ENCODE data around the gene KIFC3. TPM values are rescaled to one million over a fixed set of nuclear protein-coding genes. Genes with fewer than 3 reads are reported as not detected.

KIFC3 gene
- total RNA-seq, 2 experiments from 2014 or later: not detected

DNA sequence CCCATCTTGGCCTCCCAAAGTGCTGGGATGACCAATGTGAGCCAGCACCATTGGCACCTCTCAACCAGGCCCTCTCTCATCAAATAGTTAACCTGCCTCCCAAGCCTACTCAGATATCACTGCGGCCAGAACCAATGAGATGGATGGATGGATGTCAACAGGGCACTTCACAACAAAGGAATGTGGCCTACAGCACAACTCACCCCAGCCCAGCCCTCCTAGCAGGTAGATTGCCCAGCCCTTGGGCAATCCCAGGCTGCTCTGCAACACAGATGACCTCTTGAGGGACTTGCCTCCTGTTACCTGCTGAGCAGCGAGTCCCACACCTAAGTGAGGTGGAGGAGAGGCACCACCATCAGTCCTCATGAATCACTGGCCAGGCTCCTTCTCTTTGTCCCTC lies 22.6 kb upstream of the KIFC3 start:
- H3K27me3 Mint-ChIP-seq: no peaks in the 10 kb centered on the region
- Histone ChIP-seq H3K27me3 (ENCODE audit: control insufficient read depth in 1 of 2, insufficient read depth in 2 of 2, low read length in 2 of 2) (peaks cover 0 to 5% of the 10 kb centered on the region in 2 experiments), H3K9me3 (ENCODE audit: control insufficient read depth in 1 of 2, insufficient read depth in 1 of 2, low read length in 2 of 2) (no peaks in the 10 kb centered on the region), H3K27ac (ENCODE audit: low read depth in 1 of 2, low read length in 2 of 2) (no peak overlapping the region), H3K4me1 (ENCODE audit: insufficient read depth, low read length) (no peaks in the 10 kb centered on the region), H3K36me3 (ENCODE audit: insufficient read depth, low read length) (no peaks in the 10 kb centered on the region), H3K4me3 (ENCODE audit: low read length) (no peak overlapping the region)
- TF ChIP-seq, protein P1, sequence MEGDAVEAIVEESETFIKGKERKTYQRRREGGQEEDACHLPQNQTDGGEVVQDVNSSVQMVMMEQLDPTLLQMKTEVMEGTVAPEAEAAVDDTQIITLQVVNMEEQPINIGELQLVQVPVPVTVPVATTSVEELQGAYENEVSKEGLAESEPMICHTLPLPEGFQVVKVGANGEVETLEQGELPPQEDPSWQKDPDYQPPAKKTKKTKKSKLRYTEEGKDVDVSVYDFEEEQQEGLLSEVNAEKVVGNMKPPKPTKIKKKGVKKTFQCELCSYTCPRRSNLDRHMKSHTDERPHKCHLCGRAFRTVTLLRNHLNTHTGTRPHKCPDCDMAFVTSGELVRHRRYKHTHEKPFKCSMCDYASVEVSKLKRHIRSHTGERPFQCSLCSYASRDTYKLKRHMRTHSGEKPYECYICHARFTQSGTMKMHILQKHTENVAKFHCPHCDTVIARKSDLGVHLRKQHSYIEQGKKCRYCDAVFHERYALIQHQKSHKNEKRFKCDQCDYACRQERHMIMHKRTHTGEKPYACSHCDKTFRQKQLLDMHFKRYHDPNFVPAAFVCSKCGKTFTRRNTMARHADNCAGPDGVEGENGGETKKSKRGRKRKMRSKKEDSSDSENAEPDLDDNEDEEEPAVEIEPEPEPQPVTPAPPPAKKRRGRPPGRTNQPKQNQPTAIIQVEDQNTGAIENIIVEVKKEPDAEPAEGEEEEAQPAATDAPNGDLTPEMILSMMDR (IDR thresholded peaks at IDR 0.05): no peak
- POLR2A ChIA-PET: no interaction called here
- H3K4me1 Mint-ChIP-seq (ENCODE audit: low read depth): no peaks in the 10 kb centered on the region
- DNase-seq (no peak), ATAC-seq (ENCODE audit: poor library complexity) (no peak)
- no peak overlapping the region for H3K27ac Mint-ChIP-seq
- H3K36me3 Mint-ChIP-seq (ENCODE audit: low read depth): no peaks in the 10 kb centered on the region
- CTCF ChIA-PET: no interaction called here
- H3K4me3 Mint-ChIP-seq: no peak overlapping the region
- no peaks in the 10 kb centered on the region for H3K9me3 Mint-ChIP-seq
- intact Hi-C loops (cut with DNase I, micrococcal nuclease): no loop called here

DNA sequence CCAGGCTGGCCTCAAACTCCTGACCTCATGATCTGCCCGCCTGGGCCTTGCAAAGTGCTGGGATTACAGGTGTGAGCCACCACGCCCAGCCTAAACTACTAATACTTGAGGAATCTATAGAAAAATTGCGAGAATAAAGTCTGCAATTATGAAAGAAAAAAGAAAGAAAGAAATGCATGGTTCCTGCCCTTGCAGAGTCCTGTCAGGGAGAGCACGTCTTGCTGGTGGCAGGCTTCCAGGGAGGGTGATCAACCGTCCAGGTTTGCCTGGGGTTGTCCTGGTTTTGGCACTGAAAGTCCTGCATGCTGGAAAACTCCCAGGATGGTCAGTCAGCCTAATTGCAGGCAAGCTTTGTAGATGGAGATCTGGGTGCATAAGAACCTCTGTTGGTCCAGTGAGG lies 21.5 kb upstream of the KIFC3 start:
- DNase-seq: no peak
- CTCF ChIA-PET: no interaction called here
- TF ChIP-seq, protein P1 (IDR thresholded peaks at IDR 0.05): no peak
- Histone ChIP-seq H3K27me3 (ENCODE audit: control insufficient read depth in 1 of 2, insufficient read depth in 2 of 2, low read length in 2 of 2) (peaks cover 0 to 5% of the 10 kb centered on the region in 2 experiments), H3K9me3 (ENCODE audit: control insufficient read depth in 1 of 2, insufficient read depth in 1 of 2, low read length in 2 of 2) (no peaks in the 10 kb centered on the region), H3K36me3 (ENCODE audit: insufficient read depth, low read length) (no peaks in the 10 kb centered on the region), H3K27ac (ENCODE audit: low read depth in 1 of 2, low read length in 2 of 2) (no peak overlapping the region), H3K4me3 (ENCODE audit: low read length) (no peak overlapping the region), H3K4me1 (ENCODE audit: insufficient read depth, low read length) (no peaks in the 10 kb centered on the region)
- Mint-ChIP-seq H3K4me3 (no peak overlapping the region), H3K36me3 (ENCODE audit: low read depth) (no peaks in the 10 kb centered on the region), H3K27me3 (no peaks in the 10 kb centered on the region), H3K4me1 (ENCODE audit: low read depth) (no peaks in the 10 kb centered on the region), H3K9me3 (no peaks in the 10 kb centered on the region), H3K27ac (no peak overlapping the region)
- intact Hi-C loops (cut with DNase I, micrococcal nuclease): no loop called here
- POLR2A ChIA-PET: no interaction called here
- no peak for ATAC-seq (ENCODE audit: poor library complexity)

DNA sequence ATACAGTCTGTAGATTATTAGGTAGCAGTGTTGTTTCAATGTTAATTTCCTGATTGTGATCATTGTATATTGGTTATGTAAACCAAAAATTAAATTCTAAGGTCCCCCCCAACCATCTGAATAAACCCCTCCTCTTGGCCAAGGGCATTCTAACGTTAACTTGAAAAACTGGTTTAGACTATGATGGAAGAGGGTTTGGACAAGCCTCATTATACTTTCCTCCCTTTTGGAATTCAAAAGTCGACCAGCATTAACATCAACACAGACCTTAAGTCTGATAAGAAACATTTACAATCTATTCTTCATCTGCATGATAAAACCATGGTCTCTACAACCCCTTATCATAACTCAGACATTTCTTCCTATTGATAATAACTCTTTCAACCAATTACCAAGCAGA lies 20.6 kb upstream of the KIFC3 start:
- no peaks in the 10 kb centered on the region for H3K36me3 Mint-ChIP-seq (ENCODE audit: low read depth)
- ChIA-PET POLR2A (no interaction called here), CTCF (no interaction called here)
- Histone ChIP-seq H3K27ac (ENCODE audit: low read depth in 1 of 2, low read length in 2 of 2) (no peak overlapping the region), H3K4me1 (ENCODE audit: insufficient read depth, low read length) (no peaks in the 10 kb centered on the region), H3K27me3 (ENCODE audit: control insufficient read depth in 1 of 2, insufficient read depth in 2 of 2, low read length in 2 of 2) (peaks cover 0 to under 1% of the 10 kb centered on the region in 2 experiments), H3K36me3 (ENCODE audit: insufficient read depth, low read length) (no peaks in the 10 kb centered on the region), H3K9me3 (ENCODE audit: control insufficient read depth in 1 of 2, insufficient read depth in 1 of 2, low read length in 2 of 2) (no peaks in the 10 kb centered on the region), H3K4me3 (ENCODE audit: low read length) (no peak overlapping the region)
- no peak overlapping the region for H3K27ac Mint-ChIP-seq
- ATAC-seq (ENCODE audit: poor library complexity) (no peak), DNase-seq (no peak)
- H3K9me3 Mint-ChIP-seq: no peaks in the 10 kb centered on the region
- H3K27me3 Mint-ChIP-seq: no peaks in the 10 kb centered on the region
- no peak overlapping the region for H3K4me3 Mint-ChIP-seq
- intact Hi-C loops (cut with DNase I, micrococcal nuclease): no loop called here
- TF ChIP-seq, protein P1 (IDR thresholded peaks at IDR 0.05): no peak
- H3K4me1 Mint-ChIP-seq (ENCODE audit: low read depth): no peaks in the 10 kb centered on the region

Data from CD4-positive, alpha-beta T cell (primary cell).